BE2C (cell line): ENCODE measurements around the gene LTBP1.
A peak's percentile ranks its signal among the peaks of the same experiment; 100 is the strongest.

ENCODE experiments used
- DNase-seq: peaks from one replicate; pipeline ENCODE4 v3.0.0-alpha.2; 2020
- H3K27me3 ChIP-seq: fragments of 250-450 bp; sonication (Bioruptor Pico); 2 replicates; pipeline ENCODE4 v1.5.1; 2020; ENCODE audit warnings: mild to moderate bottlenecking
- H3K36me3 ChIP-seq: fragments of 250-450 bp; sonication (Bioruptor Pico); 2 replicates; pipeline ENCODE4 v1.5.1; 2020; ENCODE audit warnings: mild to moderate bottlenecking
- H3K4me1 ChIP-seq: fragments of 250-450 bp; sonication (Bioruptor Pico); 2 replicates; pipeline ENCODE4 v1.5.1; 2020
- H3K4me3 ChIP-seq: 2 replicates; pipeline ENCODE4 v1.5.1; 2011; ENCODE audit warnings: low read depth, low read length
- H3K9me3 ChIP-seq: fragments of 250-450 bp; sonication (Bioruptor Pico); 2 replicates; pipeline ENCODE4 v1.5.1; 2020
- TF ChIP-seq, protein P1 (sequence below): IDR thresholded peaks from 2 replicates; pipeline ENCODE4 v1.5.1; 2012; ENCODE audit warnings: mild to moderate bottlenecking, low read depth, low read length

Gene LTBP1

DNA sequence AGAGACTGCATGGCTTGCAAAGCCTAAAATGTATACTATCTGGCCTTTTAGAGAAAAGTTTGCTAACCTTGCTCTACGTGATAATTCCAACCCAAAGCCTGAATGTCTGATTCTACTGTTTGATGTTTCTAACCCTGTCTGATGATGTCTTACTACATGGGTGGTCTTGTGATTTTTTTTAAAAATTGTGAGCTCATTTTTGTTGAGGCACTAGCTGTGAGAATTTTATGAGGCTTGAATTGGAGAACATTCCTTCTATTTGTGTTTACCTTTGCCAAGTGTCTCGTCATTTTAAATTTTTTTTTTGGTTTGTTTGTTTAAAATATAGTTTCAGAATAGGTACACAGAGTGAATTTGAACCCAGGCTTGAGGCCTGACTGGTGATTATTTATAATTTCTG lies 15.2 kb upstream of the LTBP1 start:
- no peak for DNase-seq
- Histone ChIP-seq H3K9me3 (no peaks in the 10 kb centered on the region), H3K27me3 (no peaks in the 10 kb centered on the region; the same call in none of the 2 replicates), H3K36me3 (no peaks in the 10 kb centered on the region), H3K4me3 (no peak overlapping the region), H3K4me1 (no peaks in the 10 kb centered on the region; the same call in 1 of the 2 replicates)
- TF ChIP-seq, protein P1, sequence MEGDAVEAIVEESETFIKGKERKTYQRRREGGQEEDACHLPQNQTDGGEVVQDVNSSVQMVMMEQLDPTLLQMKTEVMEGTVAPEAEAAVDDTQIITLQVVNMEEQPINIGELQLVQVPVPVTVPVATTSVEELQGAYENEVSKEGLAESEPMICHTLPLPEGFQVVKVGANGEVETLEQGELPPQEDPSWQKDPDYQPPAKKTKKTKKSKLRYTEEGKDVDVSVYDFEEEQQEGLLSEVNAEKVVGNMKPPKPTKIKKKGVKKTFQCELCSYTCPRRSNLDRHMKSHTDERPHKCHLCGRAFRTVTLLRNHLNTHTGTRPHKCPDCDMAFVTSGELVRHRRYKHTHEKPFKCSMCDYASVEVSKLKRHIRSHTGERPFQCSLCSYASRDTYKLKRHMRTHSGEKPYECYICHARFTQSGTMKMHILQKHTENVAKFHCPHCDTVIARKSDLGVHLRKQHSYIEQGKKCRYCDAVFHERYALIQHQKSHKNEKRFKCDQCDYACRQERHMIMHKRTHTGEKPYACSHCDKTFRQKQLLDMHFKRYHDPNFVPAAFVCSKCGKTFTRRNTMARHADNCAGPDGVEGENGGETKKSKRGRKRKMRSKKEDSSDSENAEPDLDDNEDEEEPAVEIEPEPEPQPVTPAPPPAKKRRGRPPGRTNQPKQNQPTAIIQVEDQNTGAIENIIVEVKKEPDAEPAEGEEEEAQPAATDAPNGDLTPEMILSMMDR, result no peak

GRCh38 chr2:32931945-32932709 lies 14.6 kb upstream of the LTBP1 start:
- no peaks in the 10 kb centered on the region; the same call in 1 of the 2 replicates for H3K4me1 ChIP-seq
- H3K4me3 ChIP-seq, result no peak overlapping the region
- TF ChIP-seq, protein P1, result no peak

GRCh38 chr2:32932825-32933755 lies 13.7 kb upstream of the LTBP1 start:
- TF ChIP-seq, protein P1, result no peak
- Histone ChIP-seq H3K9me3 (no peaks in the 10 kb centered on the region), H3K4me1 (no peaks in the 10 kb centered on the region; the same call in 1 of the 2 replicates), H3K27me3 (no peaks in the 10 kb centered on the region; the same call in 1 of the 2 replicates), H3K4me3 (no peak overlapping the region), H3K36me3 (no peaks in the 10 kb centered on the region)
- DNase-seq, result no peak

More at GRCh38 chr2:32931945-32932709, 14.6 kb upstream of the LTBP1 start:
- no peaks in the 10 kb centered on the region; the same call in 1 of the 2 replicates for H3K27me3 ChIP-seq
- peak; percentile 38 for DNase-seq
- H3K9me3 ChIP-seq, result no peaks in the 10 kb centered on the region
- no peaks in the 10 kb centered on the region for H3K36me3 ChIP-seq

DNA sequence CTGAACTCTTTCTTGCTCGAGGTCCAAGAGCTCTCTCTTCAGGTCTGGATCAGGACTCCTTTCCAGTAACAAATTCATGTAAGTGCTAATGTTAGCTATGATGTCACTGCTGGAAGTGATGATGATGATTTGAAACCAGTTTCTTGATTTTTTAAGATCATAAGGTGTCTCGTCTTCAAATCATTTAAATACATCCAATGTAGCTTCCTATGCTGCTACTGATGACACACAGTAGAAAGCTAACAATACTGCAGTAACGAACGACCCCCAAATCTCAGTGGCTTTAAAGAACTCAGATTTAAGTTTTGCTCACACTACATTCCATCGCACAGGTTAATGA lies 13.0 kb upstream of the LTBP1 start:
- no peaks in the 10 kb centered on the region; the same call in 1 of the 2 replicates for H3K27me3 ChIP-seq
- no peaks in the 10 kb centered on the region for H3K36me3 ChIP-seq
- no peaks in the 10 kb centered on the region; the same call in 1 of the 2 replicates for H3K4me1 ChIP-seq
- no peak for DNase-seq
- H3K4me3 ChIP-seq, result no peak overlapping the region
- TF ChIP-seq, protein P1, result no peak
- no peaks in the 10 kb centered on the region for H3K9me3 ChIP-seq

GRCh38 chr2:32937602-32938448 lies 8.9 kb upstream of the LTBP1 start:
- DNase-seq, result no peak
- Histone ChIP-seq H3K27me3 (no peaks in the 10 kb centered on the region), H3K36me3 (no peaks in the 10 kb centered on the region), H3K4me1 (no peaks in the 10 kb centered on the region; the same call in 1 of the 2 replicates), H3K4me3 (no peak overlapping the region), H3K9me3 (no peaks in the 10 kb centered on the region)
- TF ChIP-seq, protein P1, result no peak
